ENCODE measurements around the gene SNRNP70.

Gene SNRNP70

DNA sequence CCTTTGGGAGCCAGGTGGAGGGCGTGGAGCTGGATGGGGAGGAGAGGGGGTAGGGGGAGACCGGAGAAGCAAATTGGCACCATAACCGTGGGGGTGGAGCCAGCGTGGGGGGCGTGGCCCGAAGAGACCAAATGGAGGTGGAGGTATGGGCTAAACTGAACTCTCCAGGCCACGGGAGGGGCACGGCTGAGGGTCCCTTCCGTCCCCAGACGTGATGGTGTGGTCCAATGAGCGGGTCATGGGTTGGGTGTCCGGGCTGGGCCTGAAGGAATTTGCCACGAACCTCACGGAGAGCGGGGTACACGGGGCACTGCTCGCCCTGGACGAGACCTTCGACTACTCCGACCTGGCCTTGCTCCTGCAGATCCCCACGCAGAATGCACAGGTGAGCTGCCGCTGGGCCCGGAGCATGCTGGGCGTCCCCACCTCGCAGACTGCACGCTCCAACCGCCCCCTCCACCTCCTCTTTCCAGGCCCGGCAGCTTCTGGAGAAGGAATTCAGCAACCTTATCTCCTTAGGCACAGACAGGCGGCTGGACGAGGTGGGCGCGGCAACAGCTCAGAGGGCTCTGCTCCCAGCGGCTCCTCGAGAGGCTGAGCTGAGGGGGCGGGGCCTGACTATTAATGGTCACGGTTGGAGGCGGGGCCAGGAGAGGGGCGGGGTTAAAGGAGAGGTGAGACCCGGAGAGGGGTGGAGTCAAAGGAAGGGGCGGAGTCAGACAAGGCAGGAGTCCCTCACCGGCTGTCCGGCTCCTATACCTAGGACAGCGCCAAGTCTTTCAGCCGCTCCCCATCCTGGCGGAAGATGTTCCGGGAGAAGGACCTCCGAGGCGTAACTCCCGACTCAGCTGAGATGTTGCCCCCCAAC is 63.8 kb downstream of the SNRNP70 start:
- DNase-seq, result peak; percentile 94

GRCh38 chr19:49149652-49150105 is 64.4 kb downstream of the SNRNP70 start:
- DNase-seq, result peak; percentile 97

- DNase-seq, result peak; percentile 99
Observed at GRCh38 chr19:49150106-49150943, 65.1 kb downstream of the SNRNP70 start.

GRCh38 chr19:49150944-49151243 is 65.6 kb downstream of the SNRNP70 start:
- DNase-seq, result no peak

- DNase-seq, result peak; percentile 44
Observed at GRCh38 chr19:49151267-49152118, 66.2 kb downstream of the SNRNP70 start.

- DNase-seq, result no peak
Observed at GRCh38 chr19:49152119-49152550, 66.9 kb downstream of the SNRNP70 start.

GRCh38 chr19:49153167-49153809 is 68.0 kb downstream of the SNRNP70 start:
- DNase-seq, result no peak

DNA sequence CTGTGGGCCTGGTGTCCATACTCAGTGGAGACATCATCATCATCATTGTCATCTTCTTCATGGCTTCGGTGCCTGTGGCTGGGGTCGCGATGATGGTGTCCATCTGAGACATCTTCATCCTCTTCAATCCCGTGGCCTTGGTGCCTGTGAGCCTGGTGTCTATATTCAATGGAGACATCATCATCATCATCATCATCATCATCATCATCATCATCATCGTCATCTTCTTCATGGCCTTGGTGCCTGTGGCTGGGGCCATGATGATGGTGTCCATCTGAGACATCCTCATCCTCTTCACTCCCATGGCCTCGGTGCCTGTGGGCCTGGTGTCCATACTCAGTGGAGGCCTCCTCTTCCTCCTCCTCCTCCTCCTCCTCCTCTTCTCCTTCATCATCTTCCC is 69.0 kb downstream of the SNRNP70 start:
- no peak for DNase-seq

- DNase-seq, result peak; percentile 66
Observed at GRCh38 chr19:49155005-49155819, 70.0 kb downstream of the SNRNP70 start, which contains the start of gene HRC. HRC (minus strand) TSS chr19:49155396; CDS start chr19:49155237, 159 bp downstream.

- DNase-seq, result no peak
Observed at GRCh38 chr19:49155820-49156346, 70.6 kb downstream of the SNRNP70 start.

DNA sequence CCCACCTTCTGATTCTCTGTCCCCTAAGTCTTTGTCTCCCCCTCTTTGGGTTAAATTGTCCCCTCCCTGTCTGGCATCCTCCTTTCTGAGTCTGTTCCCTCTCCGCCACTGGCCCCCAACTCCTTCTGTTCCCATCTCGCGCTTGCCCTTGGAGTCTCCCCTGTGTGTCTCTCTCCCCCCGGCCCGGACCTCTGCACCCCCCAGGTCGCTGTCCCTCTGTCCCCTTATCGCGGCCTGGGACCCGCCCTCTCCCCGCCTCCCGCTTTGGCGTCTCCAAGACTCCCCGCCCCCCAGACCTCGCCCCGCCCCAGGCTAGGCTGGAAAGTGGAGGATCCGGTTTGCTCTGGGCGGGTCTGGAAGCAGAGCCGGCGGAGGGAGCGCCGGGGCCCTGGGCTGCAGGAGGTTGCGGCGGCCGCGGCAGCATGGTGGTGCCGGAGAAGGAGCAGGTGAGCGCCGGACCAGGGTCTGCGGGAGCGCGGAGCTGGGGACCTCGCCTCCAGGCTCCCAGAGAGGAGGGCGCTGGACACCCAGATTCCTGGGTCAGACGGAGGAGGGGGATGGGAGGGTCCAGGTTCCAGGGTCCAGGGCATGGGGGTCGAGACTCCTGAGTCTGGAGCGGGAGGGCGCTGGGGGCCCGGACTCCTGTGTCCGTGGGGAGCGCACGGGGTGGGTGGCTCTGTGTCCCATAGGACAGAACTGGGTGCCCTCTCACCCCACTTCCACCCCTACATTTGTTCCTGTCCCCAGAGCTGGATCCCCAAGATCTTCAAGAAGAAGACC is 72.4 kb downstream of the SNRNP70 start, which contains the start of gene TRPM4:
TSS of gene TRPM4 (plus strand) at position 348 of the 780 bp plus-strand sequence. CDS start at position 423, 75 bp downstream.
- DNase-seq, result peak; percentile 81
